KOPT-K1 (cell line): ENCODE results near the gene RAB8B.
A peak's percentile ranks its signal among the peaks of the same experiment; 100 is the strongest.

ENCODE experiments used
- H3K27ac ChIP-seq: fragments of 200-600 bp; sonication (generic); 2 replicates; pipeline ENCODE4 v1.5.1; 2016; ENCODE audit warnings: antibody characterized with exemption, mild to moderate bottlenecking, low read depth, low read length; ENCODE audit not compliant: poor library complexity, severe bottlenecking
- H3K36me3 ChIP-seq: fragments of 200-600 bp; sonication (generic); 2 replicates; pipeline ENCODE4 v1.5.1; 2017; ENCODE audit warnings: antibody characterized with exemption, mild to moderate bottlenecking, low read length, moderate library complexity; ENCODE audit not compliant: insufficient read depth
- H3K9me3 ChIP-seq: fragments of 200-600 bp; sonication (generic); 2 replicates; pipeline ENCODE4 v1.5.1; 2017; ENCODE audit warnings: antibody characterized with exemption, low read length, mild to moderate bottlenecking; ENCODE audit not compliant: insufficient read depth, poor library complexity, severe bottlenecking

The RAB8B gene

DNA sequence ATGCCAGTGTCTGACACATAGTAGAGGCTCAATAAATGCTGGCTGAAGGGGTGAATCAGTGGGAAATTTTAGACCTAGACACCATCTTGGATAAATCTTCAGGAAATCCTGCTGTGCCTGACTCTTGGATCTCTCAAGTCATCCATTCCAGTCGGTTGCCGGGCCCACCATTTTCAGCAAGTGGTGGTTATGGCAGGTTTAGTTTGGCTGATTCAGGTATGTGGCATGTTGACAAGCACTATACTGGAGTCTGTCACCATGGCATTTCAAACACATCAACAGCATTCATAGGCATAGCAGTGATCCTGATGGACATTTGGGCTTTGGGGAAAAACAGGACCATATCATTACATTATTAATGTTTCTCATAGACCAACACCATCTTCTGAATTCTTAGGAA lies 62.3 kb downstream of the RAB8B start:
- Histone ChIP-seq H3K27ac (no peak overlapping the region), H3K9me3 (no peaks in the 10 kb centered on the region), H3K36me3 (peaks cover 49% of the 10 kb centered on the region)

DNA sequence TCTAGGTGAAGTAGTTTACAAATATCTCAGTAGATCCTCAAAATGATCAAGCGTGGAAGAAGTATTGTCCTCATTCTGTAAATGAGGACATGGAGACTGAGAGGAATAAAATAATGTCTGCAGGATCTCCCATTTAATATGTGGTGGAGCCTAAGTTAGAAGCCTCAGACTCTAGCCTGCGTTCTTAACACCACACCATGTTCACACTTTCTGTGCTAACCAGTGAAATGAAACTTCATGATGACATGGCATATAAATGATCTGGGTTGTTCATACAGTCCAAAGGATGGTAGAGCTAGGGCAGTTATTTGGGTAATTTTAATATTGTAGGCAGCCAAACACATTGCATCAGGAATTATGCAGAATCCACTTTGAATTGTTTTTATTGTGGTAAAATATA lies 62.9 kb downstream of the RAB8B start:
- Histone ChIP-seq H3K27ac (no peak overlapping the region), H3K9me3 (no peaks in the 10 kb centered on the region), H3K36me3 (peaks cover 44% of the 10 kb centered on the region)

DNA sequence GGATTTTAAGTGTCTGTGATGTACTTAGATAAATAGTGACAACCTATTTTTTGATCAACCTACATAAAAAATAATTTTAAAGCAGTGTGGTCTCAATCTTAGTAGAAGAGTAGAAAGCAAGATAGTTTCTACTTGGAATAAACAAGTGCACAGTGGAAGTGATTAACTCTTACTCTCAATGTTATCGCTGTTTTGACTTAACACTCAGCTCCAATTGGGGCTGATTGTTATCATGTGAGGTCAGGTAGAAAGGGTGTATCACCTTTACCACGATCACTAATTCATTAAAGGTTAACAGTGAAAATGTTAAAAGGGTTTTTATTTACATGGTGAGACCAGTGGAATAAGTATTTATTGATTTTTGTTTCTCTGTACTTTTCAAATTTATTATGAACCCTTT lies 65.6 kb downstream of the RAB8B start:
- H3K36me3 ChIP-seq, result peaks cover 51% of the 10 kb centered on the region
- no peaks in the 10 kb centered on the region for H3K9me3 ChIP-seq
- no peak overlapping the region for H3K27ac ChIP-seq

DNA sequence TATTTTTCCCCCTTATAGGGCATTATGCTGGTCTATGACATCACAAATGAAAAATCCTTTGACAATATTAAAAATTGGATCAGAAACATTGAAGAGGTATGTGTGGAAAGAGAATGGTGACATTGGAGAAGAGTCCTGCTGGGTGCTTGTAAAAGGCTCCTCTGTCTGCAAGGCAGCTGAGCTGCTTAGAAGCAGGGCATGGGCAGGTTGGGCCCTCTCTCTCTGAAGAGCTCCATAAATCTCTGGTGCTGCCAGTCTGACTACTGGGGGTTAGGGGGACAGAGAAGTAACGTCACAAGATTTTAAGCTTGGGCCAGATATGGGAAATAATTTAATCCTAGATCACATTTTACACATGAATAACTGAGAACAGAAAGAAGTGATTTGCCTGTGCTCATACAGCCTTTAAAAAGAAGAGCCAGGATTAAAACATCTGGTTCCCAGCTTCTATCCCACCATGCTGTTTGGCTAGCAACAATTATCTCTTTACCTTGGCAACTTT lies 66.1 kb downstream of the RAB8B start:
- Histone ChIP-seq H3K36me3 (peaks cover 50% of the 10 kb centered on the region), H3K9me3 (no peaks in the 10 kb centered on the region), H3K27ac (no peak overlapping the region)

DNA sequence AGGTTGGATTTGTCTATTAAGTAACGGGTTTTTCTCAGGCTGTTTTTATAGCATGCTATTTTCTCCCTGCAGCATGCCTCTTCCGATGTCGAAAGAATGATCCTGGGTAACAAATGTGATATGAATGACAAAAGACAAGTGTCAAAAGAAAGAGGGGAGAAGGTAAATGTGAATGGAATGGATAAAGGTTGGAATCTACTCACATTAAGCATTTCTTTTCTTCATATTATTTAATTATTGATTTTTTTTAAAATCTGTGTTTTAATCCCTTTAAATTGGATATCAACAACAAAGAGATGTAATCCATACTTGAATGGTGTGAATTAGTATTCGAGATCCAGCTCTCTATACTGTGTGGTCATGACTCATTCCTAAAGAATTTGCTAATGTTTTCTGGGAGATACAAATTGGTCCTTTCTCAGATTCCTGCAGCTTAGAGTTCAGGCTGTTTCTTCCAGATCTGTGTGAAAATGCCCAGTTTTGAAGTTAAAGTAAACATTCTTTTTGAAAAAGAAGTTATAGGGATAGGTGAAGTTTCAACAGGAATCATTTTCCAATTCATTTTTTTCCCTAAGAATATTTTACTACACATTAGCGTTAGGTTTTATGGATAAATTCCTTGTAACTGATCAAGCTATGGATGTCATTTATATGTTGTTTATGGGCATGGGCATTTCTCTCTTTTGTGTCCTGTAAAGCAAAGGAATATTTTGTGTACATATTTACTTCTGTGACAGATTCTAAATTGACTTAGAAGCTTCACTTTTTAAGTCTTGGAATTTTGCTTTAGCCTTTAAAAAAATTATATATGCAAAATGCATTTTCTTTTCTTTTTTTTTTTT lies 67.2 kb downstream of the RAB8B start:
- Histone ChIP-seq H3K36me3 (peaks cover 53% of the 10 kb centered on the region), H3K9me3 (no peaks in the 10 kb centered on the region), H3K27ac (no peak overlapping the region)

DNA sequence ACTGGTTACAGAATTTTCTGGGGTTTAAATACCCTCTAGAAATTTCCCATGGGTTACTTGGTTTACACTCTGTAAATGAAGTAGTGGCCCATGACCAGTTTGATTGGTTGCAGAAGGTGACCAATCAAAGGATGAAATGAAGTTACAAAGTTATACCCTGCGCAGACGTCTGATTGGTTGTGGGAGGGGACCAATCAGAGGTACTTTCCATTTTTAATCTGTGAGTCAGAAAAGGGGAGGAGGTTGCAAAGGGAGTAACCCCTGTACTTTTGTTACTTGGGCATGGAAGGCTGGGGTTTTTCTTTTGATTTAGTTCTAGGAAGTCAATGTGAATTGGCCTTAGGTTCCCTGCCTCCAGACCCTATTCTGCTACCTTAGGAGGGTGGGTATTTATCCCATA lies 69.3 kb downstream of the RAB8B start:
- H3K9me3 ChIP-seq, result no peaks in the 10 kb centered on the region
- peaks cover 62% of the 10 kb centered on the region for H3K36me3 ChIP-seq
- H3K27ac ChIP-seq, result no peak overlapping the region

DNA sequence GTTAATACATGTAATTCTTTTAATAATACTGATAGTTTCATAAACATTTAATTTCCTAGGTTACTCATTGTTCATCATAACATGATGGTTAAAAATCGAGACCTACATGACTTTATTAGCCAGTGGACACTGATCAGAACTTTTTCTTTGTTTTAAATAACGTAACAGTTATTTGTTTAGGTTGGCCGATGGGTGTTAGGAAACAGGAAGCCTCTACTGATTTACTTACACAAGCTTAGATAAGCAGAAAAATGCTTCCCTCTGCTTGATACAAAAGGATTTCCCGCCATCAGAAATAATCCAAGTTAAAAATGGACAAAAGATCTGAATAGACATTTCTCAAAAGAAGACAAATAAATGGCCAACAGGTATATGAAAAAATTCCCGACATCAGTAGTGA lies 71.4 kb downstream of the RAB8B start:
- H3K9me3 ChIP-seq, result no peaks in the 10 kb centered on the region
- no peak overlapping the region for H3K27ac ChIP-seq
- peaks cover 78% of the 10 kb centered on the region for H3K36me3 ChIP-seq

DNA sequence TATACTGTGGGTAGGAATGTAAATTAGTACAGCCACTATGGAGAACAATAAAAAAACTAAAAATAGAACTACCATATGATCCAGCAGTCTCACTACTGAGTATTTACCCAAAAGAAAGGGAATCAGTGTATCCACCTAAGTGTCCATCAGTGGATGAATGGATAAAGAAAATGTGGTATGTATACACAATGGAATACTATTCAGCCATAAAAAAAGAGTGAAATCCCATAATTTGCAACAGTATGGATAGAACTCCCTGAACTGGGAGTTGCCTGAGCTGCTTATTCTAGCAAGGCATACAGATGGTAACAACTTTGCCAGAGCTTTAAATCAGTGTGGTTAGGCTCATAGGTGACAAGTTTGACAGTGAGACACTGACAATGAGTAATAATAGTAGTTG lies 71.9 kb downstream of the RAB8B start:
- Histone ChIP-seq H3K27ac (no peak overlapping the region), H3K9me3 (no peaks in the 10 kb centered on the region), H3K36me3 (peaks cover 73% of the 10 kb centered on the region)

DNA sequence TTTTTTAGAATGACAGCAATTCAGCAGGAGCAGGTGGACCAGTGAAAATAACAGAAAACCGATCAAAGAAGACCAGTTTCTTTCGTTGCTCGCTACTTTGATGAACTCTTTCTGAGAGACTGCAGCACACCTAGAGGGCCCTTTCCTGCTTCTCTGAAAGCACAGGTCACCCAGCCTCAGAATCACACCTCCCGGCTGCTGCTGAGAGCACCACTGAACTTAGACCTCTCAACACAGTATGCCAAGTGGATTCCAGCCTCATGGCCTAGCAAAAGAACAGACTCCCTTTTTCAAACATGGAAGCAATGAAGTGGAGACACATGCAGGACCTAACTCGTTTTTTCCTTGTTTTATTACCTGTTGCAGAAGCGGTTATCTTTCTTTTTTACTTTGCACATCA lies 74.1 kb downstream of the RAB8B start:
- no peak overlapping the region for H3K27ac ChIP-seq
- H3K9me3 ChIP-seq, result no peaks in the 10 kb centered on the region
- H3K36me3 ChIP-seq, result peaks cover 62% of the 10 kb centered on the region

DNA sequence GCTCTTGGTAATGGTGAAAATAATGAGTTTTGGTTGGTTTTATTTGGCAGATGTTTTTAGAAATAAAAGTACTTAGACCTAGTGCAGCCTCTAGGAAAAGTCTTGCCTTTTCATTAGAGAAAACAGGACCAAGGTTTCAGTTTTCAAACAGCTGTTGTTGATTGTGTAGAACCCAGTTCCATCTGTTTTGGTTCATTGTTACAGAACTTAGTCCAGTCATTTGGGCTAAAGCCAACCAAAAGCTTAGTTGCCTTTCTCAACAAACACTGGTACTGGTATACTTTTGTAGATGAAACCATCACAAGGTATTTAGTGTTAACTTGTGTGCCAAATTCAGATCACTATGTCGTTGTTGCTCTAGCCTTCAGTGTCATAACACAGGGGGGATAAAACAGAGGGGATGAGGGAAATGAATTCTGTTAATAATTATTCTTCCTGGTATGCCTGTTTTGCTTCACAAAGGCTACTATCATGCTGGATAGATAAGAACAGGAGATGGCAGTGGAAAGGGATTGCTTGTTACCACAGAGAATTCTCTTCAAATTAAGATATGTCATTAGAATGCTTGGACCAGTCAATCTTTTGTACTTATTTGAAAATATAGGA lies 75.4 kb downstream of the RAB8B start:
- Histone ChIP-seq H3K36me3 (peaks cover 54% of the 10 kb centered on the region), H3K9me3 (no peaks in the 10 kb centered on the region), H3K27ac (no peak overlapping the region)

DNA sequence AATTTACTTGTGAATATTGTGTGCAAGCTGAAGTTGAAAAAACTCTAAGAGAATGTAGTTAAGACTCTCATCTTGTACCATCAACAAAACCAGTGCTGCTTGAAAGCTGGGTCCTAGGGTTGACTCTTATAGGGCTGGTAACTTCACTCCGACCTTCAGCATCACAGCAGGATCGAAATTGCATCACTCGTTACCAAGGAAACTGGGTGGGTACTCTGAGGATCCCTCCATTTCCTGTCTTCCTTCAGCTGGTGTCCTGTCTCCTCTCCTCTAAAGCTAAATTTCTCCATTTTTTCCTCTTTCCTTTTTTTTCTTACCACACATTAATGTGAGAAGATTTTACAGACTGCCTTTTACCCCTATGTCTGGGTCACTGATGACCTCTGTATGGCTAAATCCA lies 85.0 kb downstream of the RAB8B start:
- no peak overlapping the region for H3K27ac ChIP-seq
- no peaks in the 10 kb centered on the region for H3K9me3 ChIP-seq
- no peaks in the 10 kb centered on the region for H3K36me3 ChIP-seq

DNA sequence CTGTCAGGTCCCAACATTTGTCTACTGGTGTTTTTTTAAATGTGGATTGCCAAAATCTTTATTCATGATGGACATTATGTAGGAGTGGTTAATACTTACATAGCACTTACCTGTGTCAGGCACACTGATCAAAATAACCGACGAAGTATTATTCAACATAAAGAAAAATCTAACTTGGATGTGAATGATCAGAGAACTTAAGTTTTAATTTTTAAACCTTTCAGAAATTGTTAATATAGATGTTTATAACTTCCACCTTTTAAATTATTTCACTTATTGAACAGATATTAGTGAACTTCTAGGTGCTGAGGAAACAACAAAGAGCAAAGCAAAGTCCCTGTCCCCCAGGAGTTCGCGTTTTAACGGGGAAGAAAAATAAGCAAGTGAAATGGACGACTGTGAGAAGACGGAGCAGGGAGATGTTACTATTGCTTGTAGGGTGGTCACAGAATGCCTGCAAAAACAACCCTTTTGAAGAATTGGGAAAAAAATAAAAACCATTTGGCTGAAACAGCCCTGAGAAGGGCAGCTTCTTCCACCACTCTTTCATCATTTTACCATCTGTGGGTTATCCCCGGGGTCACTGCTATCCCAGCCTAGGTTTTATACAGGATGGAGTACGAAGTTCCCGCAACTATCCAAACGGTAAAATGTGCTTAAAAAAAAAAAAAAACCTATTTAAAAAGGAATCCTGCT lies 87.1 kb downstream of the RAB8B start:
- no peaks in the 10 kb centered on the region for H3K36me3 ChIP-seq
- peak overlapping the region; percentile 61 for H3K27ac ChIP-seq
- H3K9me3 ChIP-seq, result no peaks in the 10 kb centered on the region

DNA sequence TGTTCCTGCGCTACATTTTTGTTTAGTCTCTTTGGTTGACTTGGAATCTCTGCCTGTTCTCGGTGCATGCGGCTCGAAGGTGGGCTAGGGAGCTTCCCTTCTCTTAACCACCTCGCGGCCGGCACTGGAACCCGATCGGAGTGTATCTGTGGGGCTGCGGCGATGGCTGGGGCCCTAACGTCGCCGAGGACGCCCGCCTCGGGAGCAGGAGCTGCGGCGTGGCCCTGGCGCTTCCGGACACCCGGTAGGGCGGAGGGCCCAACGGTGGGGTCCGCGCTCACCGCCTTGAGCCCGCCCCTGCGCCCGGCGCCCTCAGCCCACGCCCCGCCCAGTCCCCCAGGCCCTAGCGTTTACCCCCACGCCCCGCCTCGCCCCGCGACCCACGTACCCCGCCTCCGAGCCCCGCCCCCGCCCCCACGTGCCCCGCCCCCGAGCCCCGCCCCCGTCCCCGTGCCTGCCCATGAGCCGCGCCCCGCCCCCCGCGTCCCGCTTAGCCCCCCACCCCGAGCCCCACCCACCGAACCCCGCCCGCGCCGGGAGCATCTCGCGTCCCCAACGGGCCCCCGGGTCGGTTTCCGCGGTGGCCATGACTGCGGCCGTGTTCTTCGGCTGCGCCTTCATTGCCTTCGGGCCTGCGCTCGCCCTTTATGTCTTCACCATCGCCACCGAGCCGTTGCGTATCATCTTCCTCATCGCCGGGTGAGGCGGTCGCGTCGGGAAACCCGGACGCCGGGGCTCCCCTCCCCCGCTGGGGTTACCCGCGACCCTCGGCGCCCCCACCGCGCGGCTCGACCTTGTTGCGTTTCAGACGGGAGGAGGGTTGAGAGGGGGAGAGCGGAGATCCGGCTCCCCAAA lies 87.9 kb downstream of the RAB8B start, which contains the start of gene APH1B:
APH1B (plus strand) TSS at position 568 of the 855 bp plus-strand sequence; CDS start at position 587, 19 bp downstream.
- H3K9me3 ChIP-seq, result no peaks in the 10 kb centered on the region
- peak within 1 kb of the TSS; percentile 61 for H3K27ac ChIP-seq
- no peaks in the 10 kb centered on the region for H3K36me3 ChIP-seq

DNA sequence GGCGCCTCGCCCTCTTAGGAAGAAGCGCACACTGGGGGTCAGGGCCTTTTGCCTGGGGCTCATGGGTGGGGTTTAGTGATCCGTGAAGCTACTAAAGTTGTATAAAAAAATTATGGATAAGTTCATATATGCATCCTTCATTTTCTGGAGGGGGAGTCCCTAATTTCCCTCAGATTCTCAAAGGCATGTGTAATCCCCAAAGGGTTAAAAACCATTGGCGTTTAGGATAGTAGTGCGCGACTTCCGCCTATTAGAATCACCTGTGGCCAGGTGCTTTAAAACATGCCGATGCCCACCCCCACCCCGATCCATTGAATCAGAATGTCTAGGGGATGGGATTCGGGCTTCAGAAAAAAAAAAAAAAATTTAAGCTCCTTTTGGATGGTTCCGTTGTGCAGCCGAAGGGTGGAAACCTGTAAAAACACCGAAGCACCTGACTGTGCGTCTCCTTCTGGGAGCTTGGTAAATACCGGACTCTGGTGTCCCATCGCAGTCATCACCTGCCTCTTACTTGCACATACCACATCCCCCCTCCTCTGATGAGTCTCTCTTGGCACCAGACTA lies 88.6 kb downstream of the RAB8B start:
- Histone ChIP-seq H3K27ac (peak overlapping the region; percentile 61), H3K36me3 (no peaks in the 10 kb centered on the region), H3K9me3 (no peaks in the 10 kb centered on the region)
